NCI-H82 (cell line): ENCODE data around the gene GFY.
"Not testable (repeated sequence)": the region's sequence is repeated elsewhere in the genome, so short reads cannot be mapped to it uniquely, and the experiment has no call there.

Source experiments
- DNase-seq: peaks from one replicate; lab custom pipeline; 2025; lab: John Stamatoyannopoulos, UW

GFY gene

GRCh38 chr19:49444100-49444700 is 19.0 kb downstream of the GFY start:
- not testable (repeated sequence) for DNase-seq

GRCh38 chr19:49445997-49446396 is 20.8 kb downstream of the GFY start:
- DNase-seq: no peak

GRCh38 chr19:49447485-49448431 is 22.6 kb downstream of the GFY start:
- peak; percentile 85 for DNase-seq

GRCh38 chr19:49448432-49448786 is 23.2 kb downstream of the GFY start:
- no peak for DNase-seq

GRCh38 chr19:49450405-49450804 is 25.2 kb downstream of the GFY start:
- DNase-seq: no peak

GRCh38 chr19:49451430-49452181 is 26.4 kb downstream of the GFY start, which contains the start of gene PIH1D1:
TSS of gene PIH1D1 (minus strand) at chr19:49451814. CDS start at chr19:49451574, 240 bp downstream.
- DNase-seq: peak; percentile 100

GRCh38 chr19:49453013-49453756 is 28.0 kb downstream of the GFY start, which contains the start of gene ALDH16A1:
TSS of gene ALDH16A1 (plus strand) at chr19:49453225. CDS start at chr19:49453332, 107 bp downstream.
- peak; percentile 99 for DNase-seq

- no peak for DNase-seq
These were observed 28.6 kb downstream of the GFY start for GRCh38 chr19:49453757-49454240.

GRCh38 chr19:49455773-49456172 is 30.6 kb downstream of the GFY start:
- no peak for DNase-seq

GRCh38 chr19:49456326-49456725 is 31.1 kb downstream of the GFY start:
- DNase-seq: no peak

GRCh38 chr19:49458567-49458903 is 33.3 kb downstream of the GFY start:
- DNase-seq: no peak

- DNase-seq: no peak
These were observed 34.2 kb downstream of the GFY start for GRCh38 chr19:49459388-49459787.

- DNase-seq: not testable (repeated sequence)
These were observed 35.9 kb downstream of the GFY start for GRCh38 chr19:49461130-49461529.

- DNase-seq: no peak
These were observed 36.5 kb downstream of the GFY start for GRCh38 chr19:49461656-49462055.

- DNase-seq: no peak
These were observed 37.3 kb downstream of the GFY start for GRCh38 chr19:49462492-49462891.

- DNase-seq: no peak
These were observed 39.0 kb downstream of the GFY start for GRCh38 chr19:49463960-49464740.

- DNase-seq: no peak
These were observed 40.2 kb downstream of the GFY start for GRCh38 chr19:49465371-49465770.

GRCh38 chr19:49468199-49468598 is 43.0 kb downstream of the GFY start:
- DNase-seq: no peak

- peak; percentile 75 for DNase-seq
These were observed 43.7 kb downstream of the GFY start for GRCh38 chr19:49468746-49469447.
